ENCODE data around the gene C1orf141.
"Not testable (repeated sequence)": the region's sequence is repeated elsewhere in the genome, so short reads cannot be mapped to it uniquely, and the experiment has no call there.

Gene C1orf141

GRCh38 chr1:67134695-67135094 is at the start of gene C1orf141:
Gene C1orf141, minus strand, starts transcription at chr1:67134970. Its CDS starts 7,730 bp downstream, at chr1:67127240.
- no peak for DNase-seq

DNA sequence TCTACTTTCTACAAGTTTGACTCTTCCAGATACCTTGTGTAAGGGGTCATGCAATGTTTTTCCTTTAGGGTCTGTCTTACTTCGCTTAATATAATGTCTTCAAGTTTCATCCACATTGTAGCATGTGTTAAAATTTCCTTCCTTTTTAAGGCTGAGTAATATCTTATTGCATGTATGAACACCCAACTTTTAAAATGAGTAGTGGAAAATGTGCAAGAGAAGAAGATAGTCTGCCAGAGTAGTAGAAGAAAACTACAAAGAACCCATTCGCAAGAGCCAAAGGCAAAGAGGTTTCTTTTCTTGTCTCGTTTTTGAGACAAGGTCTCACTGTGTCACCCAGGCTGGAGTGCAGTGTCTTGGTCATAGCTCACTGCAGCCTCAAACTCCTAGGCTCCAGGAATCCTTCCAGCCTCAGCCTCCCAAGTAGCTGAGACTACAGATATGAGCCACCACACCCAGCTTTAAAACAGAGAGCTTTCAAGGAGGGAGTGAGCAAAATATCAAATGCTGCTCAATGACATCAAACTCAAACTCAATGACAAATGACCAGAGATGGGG is 40.8 kb upstream of the C1orf141 start:
- DNase-seq: no peak

- DNase-seq: no peak
Measured at GRCh38 chr1:67174716-67175284, 40.0 kb upstream of the C1orf141 start.

DNA sequence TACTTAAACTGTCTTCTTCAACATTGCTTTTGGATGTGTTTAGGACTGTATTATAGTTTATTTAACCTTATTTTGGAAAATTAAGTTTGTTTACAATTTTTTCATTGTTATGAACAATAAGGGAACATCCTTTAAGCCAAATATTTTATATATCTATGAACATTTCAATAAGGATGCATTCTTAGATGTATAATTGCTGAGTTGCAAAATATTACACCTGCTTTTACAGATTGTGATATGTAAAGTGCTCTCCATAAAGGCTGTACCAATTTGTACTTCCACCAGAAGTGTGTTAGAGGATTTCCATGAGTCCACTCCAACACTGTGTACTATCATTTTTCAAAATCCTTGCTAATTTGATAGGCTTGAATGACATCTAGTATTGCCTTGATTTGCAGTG is 39.2 kb upstream of the C1orf141 start:
- no peak for DNase-seq

- no peak for DNase-seq
Measured at GRCh38 chr1:67171978-67172377, 37.2 kb upstream of the C1orf141 start.

DNA sequence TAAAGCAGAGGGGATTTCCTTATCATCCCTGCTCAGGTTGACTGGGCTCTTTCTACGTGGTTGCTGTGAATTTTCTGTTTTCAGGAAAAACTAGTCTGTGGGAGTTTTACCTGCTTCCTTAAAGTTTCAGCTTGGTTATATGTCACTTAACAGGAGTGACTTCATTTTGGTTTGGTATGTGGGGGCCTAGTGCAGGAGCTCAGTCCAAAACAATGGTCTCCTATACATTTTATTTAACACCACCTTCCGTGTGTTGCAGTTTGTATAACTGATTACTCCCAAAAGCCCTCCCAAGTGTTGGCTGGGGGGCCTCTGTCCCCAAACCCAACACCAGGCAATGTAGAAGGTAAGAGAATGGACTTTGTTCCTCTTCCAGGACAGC is 36.8 kb upstream of the C1orf141 start:
- no peak for DNase-seq

DNA sequence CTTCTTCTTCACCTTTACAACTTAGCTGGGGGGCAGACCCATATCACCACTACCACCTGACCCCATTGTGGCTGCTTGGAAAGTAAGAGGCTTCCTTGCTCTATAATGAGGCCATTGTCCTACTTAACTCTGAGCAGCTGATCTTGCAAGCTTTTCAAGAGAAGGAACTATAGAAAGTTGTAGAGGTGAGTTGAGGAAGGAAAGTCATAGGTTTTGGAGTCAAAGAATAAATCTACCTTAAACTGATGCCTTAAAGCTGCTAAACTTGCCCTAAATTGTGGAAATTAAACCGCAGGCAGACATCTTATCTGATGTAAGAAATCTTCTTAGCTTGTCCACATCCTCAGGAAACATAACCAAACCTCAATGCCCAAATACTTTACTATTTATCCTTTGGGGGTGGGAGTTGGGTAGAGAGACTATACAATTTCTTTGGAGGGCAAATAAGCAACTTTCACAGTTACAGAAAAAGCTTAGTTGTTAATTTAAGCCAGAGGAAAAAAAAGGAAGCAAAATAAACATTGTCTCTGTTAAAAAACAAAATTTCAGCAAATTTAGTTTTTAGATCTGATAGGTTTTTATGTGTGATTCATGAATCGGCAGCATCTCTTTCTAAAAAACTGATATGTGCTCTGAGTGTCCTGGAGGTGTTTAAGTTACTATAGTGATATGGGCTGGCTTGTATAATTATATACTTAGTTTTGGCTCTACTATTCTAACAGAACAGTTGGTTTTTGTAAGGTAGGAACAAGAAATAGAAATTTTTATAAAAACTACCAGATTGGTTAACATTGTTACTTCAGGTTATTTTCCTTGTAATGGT is 36.2 kb upstream of the C1orf141 start:
- no peak for DNase-seq

DNA sequence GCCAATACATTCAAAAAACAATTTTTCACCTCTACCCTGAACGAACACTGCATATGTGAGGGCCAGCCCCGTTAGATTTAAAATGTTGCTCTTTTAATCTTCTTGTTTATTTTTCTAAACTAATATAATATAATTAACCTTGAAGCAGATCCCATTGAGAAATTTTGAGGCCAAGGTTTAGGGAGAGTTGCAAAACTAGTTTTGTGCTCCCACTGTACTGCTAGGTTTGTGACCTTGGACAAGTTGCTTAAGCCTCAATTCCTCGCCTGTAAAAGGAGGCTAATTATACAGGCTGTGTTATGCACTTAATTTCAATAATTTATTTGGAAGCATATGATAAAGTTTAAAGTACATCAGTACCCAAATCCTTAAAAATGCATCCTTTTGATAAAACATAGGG is 35.2 kb upstream of the C1orf141 start:
- DNase-seq: no peak

DNA sequence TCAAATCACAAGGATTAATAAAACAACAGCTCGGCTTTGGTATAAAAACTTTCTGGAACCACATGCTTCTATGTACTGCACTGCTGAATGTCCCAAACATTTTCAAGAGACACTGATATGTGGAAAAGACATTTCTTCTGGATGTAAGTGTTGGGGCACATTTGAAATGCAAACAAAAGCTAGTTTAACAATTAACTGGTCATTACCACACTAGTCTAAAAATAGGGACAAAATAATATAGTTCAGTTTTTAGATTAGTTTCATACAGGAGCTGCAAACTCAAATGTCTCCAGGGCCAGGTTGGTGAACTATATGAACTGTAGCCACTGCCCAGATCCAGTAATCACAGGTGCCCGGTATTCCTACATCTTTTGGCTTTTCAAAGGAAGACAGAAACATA is 34.7 kb upstream of the C1orf141 start:
- no peak for DNase-seq

- no peak for DNase-seq
Measured at GRCh38 chr1:67166196-67166595, 31.4 kb upstream of the C1orf141 start, which contains the start of gene IL23R. Gene IL23R, plus strand, starts transcription at chr1:67166454. Its CDS starts 1,667 bp downstream, at chr1:67168121.

DNA sequence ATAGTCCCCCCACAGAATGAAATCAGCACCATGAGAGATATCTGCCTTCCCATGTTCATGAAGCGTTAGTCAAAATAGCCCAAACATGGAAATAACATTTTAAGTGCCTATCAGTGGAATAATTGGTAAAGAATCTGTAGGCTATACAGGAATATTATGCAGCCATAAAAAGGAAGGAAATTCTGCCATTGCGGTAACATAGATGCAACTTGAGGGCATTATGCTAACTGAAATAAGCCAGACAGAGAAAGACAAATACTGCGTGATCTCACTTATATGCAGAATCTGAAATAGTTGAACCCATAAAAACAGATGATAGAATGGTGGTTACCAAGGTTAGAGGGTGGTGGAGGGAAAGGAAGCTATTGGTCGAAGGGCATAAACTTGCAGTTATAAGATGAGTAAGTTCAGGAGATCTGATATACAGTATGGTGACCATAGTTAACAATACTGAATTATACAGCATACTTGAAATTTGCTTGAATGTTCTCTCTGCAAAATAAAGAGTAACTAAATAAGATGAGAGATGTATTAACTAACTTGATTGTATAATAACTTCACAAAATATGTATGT is 30.8 kb upstream of the C1orf141 start:
- DNase-seq: no peak

- DNase-seq: peak; percentile 63
Measured at GRCh38 chr1:67162954-67163353, 28.2 kb upstream of the C1orf141 start.

DNA sequence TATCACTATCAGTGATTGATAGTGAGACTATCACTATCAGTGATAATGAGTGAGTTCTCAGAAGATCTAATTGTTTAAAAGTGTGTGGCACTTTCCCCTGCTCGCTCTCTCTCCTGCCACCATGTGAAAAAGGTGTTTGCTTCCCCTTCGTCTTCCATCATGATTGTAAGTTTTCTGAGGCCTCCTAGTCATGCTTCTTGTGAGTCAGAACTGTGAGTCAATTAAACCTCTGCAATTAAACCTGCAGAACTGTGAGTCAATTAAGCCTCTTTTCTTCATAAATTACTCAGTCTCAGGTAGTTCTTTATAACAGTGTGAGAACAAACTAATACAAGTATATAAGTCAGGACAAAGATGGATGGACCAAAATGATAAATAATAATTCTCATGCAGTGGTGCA is 24.5 kb upstream of the C1orf141 start:
- DNase-seq: no peak

DNA sequence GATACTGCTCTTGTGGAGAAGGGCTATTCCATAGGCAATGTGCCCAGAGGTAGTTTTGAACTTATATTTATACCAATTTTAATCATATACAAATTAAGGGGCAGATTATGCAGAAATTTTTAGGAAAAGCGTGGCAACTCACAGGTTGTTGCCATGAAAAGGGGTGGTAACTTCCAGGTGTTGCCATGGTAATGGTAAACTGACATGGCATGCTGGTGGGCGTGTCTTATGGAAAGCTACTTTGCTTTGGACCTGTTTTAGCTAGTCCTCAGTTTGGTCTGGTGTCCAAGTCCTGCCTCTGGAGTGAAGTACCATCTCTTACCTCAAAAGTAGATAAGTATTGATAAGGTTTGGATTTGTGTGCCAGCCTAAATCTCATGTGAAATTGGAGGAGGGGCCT is 23.6 kb upstream of the C1orf141 start:
- no peak for DNase-seq

GRCh38 chr1:67150931-67151330 is 16.2 kb upstream of the C1orf141 start:
- DNase-seq: no peak

GRCh38 chr1:67149179-67149770 is 14.5 kb upstream of the C1orf141 start:
- peak; percentile 71 for DNase-seq

DNA sequence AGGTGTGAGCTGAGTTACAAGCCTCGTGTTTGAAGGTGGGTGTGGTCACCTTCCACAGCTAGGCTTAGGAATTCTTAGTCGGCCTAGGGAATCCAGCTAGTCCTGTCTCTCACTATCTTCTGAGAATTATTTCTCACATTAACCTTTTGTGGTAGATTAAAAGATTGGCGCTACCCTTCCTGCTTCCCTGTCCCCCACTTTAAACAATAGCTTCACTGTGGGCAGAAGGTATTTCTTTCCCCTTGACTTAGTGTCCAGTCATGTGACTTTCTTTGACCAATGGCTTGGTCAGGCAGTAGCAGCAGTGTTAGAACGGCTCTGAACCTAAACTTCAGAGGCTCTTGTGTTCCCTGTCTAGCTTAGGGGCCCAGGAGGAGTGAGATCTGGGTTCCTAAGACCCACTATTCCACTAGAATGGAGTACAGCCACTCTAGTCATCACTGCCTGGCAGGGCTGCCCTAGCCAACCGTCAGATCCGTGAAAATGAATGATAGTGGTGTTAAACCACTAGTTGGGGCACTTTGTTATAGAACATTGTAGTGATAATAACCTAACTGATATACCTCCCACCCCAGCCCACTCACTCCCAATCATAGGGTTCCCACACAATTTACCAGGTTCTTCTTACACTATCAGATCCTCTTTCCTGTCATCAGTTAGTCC is 13.9 kb upstream of the C1orf141 start:
- DNase-seq: no peak

DNA sequence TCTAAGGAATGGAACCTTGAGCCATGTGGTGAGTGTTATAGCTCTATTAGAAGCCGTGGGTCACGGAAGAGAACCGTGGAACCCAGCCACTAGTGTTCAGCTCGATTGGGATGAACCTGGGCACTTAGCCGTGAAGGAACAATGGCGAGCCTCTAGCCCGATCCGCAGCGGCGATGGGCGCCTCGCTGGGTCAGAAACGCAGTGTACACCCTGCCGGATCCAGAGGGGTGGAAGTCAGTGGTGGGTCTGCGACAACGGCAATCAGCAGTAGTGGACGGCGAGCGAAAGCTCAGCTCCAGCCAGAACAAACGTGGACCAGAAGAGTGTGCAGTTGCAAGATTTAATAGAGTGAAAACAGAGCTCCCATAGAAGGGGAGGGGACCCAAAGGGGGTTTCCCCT is 13.2 kb upstream of the C1orf141 start:
- not testable (repeated sequence) for DNase-seq

- DNase-seq: no peak
Measured at GRCh38 chr1:67146539-67146938, 11.8 kb upstream of the C1orf141 start.

GRCh38 chr1:67146101-67146500 is 11.3 kb upstream of the C1orf141 start:
- DNase-seq: no peak

- DNase-seq: no peak
Measured at GRCh38 chr1:67144696-67145095, 9.9 kb upstream of the C1orf141 start.

GRCh38 chr1:67143966-67144365 is 9.2 kb upstream of the C1orf141 start:
- DNase-seq: no peak

DNA sequence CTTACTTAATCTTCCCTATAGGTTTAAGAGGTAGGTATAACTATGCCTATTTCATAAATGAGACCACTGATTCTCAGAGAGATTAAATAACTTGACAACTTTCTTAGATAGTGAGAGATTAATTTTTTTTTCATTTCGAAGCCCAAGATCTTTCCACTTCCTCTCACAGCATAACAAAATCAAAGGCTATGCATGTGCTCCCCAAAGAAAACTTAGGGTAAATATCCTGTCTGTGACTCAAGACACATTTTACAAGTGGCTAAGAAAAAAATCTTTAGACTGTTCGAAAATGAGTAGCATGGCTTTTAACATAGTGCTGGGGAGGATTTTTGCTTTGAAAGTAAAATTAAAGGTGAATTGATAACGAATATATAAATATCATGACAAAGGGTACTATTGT is 8.2 kb upstream of the C1orf141 start:
- DNase-seq: no peak
